ENCODE data around the gene KIF3C.
"Not testable (repeated sequence)": the region's sequence is repeated elsewhere in the genome, so short reads cannot be mapped to it uniquely, and the experiment has no call there.

The KIF3C gene

GRCh38 chr2:25998816-25999383 is 16.6 kb upstream of the KIF3C start:
- DNase-seq: not testable (repeated sequence)

GRCh38 chr2:25996844-25997243 is 14.5 kb upstream of the KIF3C start:
- no peak for DNase-seq

- DNase-seq: no peak
Measured at GRCh38 chr2:25994509-25994908, 12.2 kb upstream of the KIF3C start.

- DNase-seq: no peak
Measured at GRCh38 chr2:25993049-25993448, 10.8 kb upstream of the KIF3C start.

- no peak for DNase-seq
Measured at GRCh38 chr2:25992556-25992955, 10.3 kb upstream of the KIF3C start.

GRCh38 chr2:25991965-25992364 is 9.7 kb upstream of the KIF3C start:
- DNase-seq: no peak

- no peak for DNase-seq
Measured at GRCh38 chr2:25989154-25989553, 6.9 kb upstream of the KIF3C start.

- no peak for DNase-seq
Measured at GRCh38 chr2:25988134-25988533, 5.8 kb upstream of the KIF3C start.

- DNase-seq: no peak
Measured at GRCh38 chr2:25983735-25984134, 1.4 kb upstream of the KIF3C start.

GRCh38 chr2:25982968-25983280 is 627 bp upstream of the KIF3C start:
- DNase-seq: no peak

GRCh38 chr2:25981596-25982272 is 563 bp downstream of the KIF3C start:
- no peak for DNase-seq

- DNase-seq: no peak
Measured at GRCh38 chr2:25980951-25981350, 1.3 kb downstream of the KIF3C start.

GRCh38 chr2:25980076-25980887 is 2.0 kb downstream of the KIF3C start:
- no peak for DNase-seq

- DNase-seq: no peak
Measured at GRCh38 chr2:25979001-25979400, 3.3 kb downstream of the KIF3C start.

GRCh38 chr2:25977768-25978167 is 4.5 kb downstream of the KIF3C start:
- DNase-seq: no peak

- DNase-seq: no peak
Measured at GRCh38 chr2:25976983-25977741, 5.1 kb downstream of the KIF3C start.

GRCh38 chr2:25972049-25972823 is 10.1 kb downstream of the KIF3C start:
- DNase-seq: no peak

GRCh38 chr2:25971596-25971995 is 10.7 kb downstream of the KIF3C start:
- no peak for DNase-seq

- no peak for DNase-seq
Measured at GRCh38 chr2:25966531-25967270, 15.6 kb downstream of the KIF3C start.

GRCh38 chr2:25964891-25965290 is 17.4 kb downstream of the KIF3C start:
- no peak for DNase-seq

GRCh38 chr2:25960920-25961319 is 21.4 kb downstream of the KIF3C start:
- peak; percentile 4 for DNase-seq

- no peak for DNase-seq
Measured at GRCh38 chr2:25960396-25960795, 21.9 kb downstream of the KIF3C start.
